ENCODE measurements around the gene RUFY4.

DNA sequence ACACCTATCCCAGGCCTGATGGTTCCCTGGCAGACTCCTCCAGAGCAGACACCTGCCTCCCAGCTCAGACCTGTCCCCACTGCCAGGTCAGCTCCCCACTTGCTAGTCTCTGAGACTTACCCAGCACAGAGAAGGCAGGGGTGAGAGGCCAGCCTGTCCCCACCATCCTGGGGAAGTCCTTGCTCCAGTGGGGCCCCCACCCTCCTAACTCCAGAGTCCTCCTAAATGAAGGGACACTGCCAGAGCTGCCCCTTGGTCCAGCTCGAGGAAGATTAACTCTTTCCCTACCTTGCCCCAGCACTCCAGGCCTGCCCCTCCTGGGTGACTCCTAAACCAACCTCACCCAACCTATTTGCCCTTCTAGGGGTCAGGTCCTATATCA is 35.9 kb upstream of the RUFY4 start:
- TF ChIP-seq CTCF (IDR thresholded peaks at IDR 0.05; ENCODE audit: insufficient read depth, low read depth, low read length): no peak
- no peak for TF ChIP-seq EZH2 (IDR thresholded peaks at IDR 0.05; ENCODE audit: insufficient read depth, low read length)

All from astrocyte (in vitro differentiated cells and primary cell).